ENCODE results near the gene OR1C1. TPM values are rescaled to one million over a fixed set of nuclear protein-coding genes. Genes with fewer than 3 reads are reported as not detected.

The OR1C1 gene
- total RNA-seq, 1 experiment from 2014 or later = not detected

- peaks cover 13% of the 10 kb centered on the region for H3K9me3 ChIP-seq (ENCODE audit: control insufficient read depth, low read depth, low read length)
Observed at GRCh38 chr1:247747616-247748015, 12.7 kb downstream of the OR1C1 start.

More at GRCh38 chr1:247747616-247748015, 12.7 kb downstream of the OR1C1 start:
- Histone ChIP-seq H3K4ac (ENCODE audit: low read depth, low read length) (no peak overlapping the region), H3K27me3 (ENCODE audit: insufficient read depth, low read length) (no peaks in the 10 kb centered on the region), H2BK5ac (ENCODE audit: insufficient read length, low read length) (no peak overlapping the region), H3K4me2 (ENCODE audit: insufficient read depth, insufficient read length, low read length) (no peak overlapping the region), H4K8ac (replicated peaks; ENCODE audit: insufficient read length, low read depth, low read length) (no peak overlapping the region), H3K56ac (ENCODE audit: insufficient read length, low read depth, low read length) (no peak overlapping the region), H3K14ac (ENCODE audit: insufficient read depth, low read length) (no peak overlapping the region), H3K23ac (ENCODE audit: insufficient read length, low read depth, low read length) (no peak overlapping the region), H2BK120ac (ENCODE audit: low read depth, low read length, poor library complexity, severe bottlenecking) (no peak overlapping the region), H3K27ac (ENCODE audit: insufficient read length, low read depth, low read length) (no peak overlapping the region), H4K5ac (ENCODE audit: insufficient read length, low read depth, low read length) (no peak overlapping the region), H3K23me2 (ENCODE audit: insufficient read length, low read depth, low read length, poor library complexity, severe bottlenecking) (no peaks in the 10 kb centered on the region), H4K20me1 (ENCODE audit: control insufficient read depth, insufficient read depth, insufficient read length) (no peaks in the 10 kb centered on the region), H4K91ac (ENCODE audit: insufficient read length, low read depth, low read length) (no peak overlapping the region), H2AK5ac (ENCODE audit: insufficient read length, low read length) (no peak overlapping the region), H3K9ac (ENCODE audit: extremely low read depth, insufficient read length, low read length) (no peak overlapping the region), H2AFZ (ENCODE audit: low read length) (no peak overlapping the region), H3K79me1 (ENCODE audit: insufficient read depth, low read depth, low read length, poor library complexity, severe bottlenecking) (no peaks in the 10 kb centered on the region), H3K79me2 (ENCODE audit: insufficient read depth, low read length) (no peaks in the 10 kb centered on the region), H2BK15ac (ENCODE audit: low read depth, low read length) (no peak overlapping the region), H2BK20ac (ENCODE audit: low read depth, low read length, poor library complexity, severe bottlenecking) (no peak overlapping the region), H3T11ph (ENCODE audit: low read length) (no peak overlapping the region), H3K18ac (ENCODE audit: insufficient read length, low read depth, low read length) (no peak overlapping the region), H3K4me1 (ENCODE audit: insufficient read depth, low read length) (no peaks in the 10 kb centered on the region), H2BK12ac (ENCODE audit: insufficient read length, low read depth, low read length) (no peak overlapping the region)
- H3K9me3 Mint-ChIP-seq = peaks cover 46 to 61% of the 10 kb centered on the region in 2 experiments
- H3K4me3 Mint-ChIP-seq = no peak overlapping the region
- no peaks in the 10 kb centered on the region; a peak in 2 of 7 replicates for H3K36me3 Mint-ChIP-seq (ENCODE audit: insufficient read depth in 1 of 3, low read depth in 3 of 3)
- WGBS (ENCODE audit: extremely low coverage, insufficient read length, low lambda C conversion rate) = no CpG with 5 or more reads among the region's 7 CpGs
- no peaks in the 10 kb centered on the region for H3K4me1 Mint-ChIP-seq
- no peak overlapping the region for H3K27ac Mint-ChIP-seq
- no peaks in the 10 kb centered on the region for H3K27me3 Mint-ChIP-seq (ENCODE audit: low read depth)
- no peak for TF ChIP-seq CTCF (conservative IDR thresholded peaks at IDR 0.05)
- DNase-seq = no peak

Measured in H9 (cell line).